A673 (cell line): ENCODE measurements around the gene CNTN1. TPM values are rescaled to one million over a fixed set of nuclear protein-coding genes. Genes with fewer than 3 reads are reported as not detected.

Experiments used
- BruUV-seq: library from RNA; stranded (reverse); fragments of 400-500 nt; replicated peaks from 2 replicates; lab custom pipeline; 2021; lab: Mats Ljungman, UMichigan
- CTCF ChIA-PET: fragments of 300-600 bp; sonication (Branson Sonifier 250); formaldehyde crosslinking; loops from one replicate; lab custom pipeline; 2022; ENCODE audit warnings: antibody characterized with exemption; lab: Charles Lee
- POLR2A ChIA-PET: fragments of 300-600 bp; sonication (Branson Sonifier 250); formaldehyde crosslinking; loops from one replicate; lab custom pipeline; 2022; ENCODE audit warnings: antibody characterized with exemption; ENCODE audit not compliant: low non-redundant PET; lab: Charles Lee
- DNase-seq: peaks from one replicate; pipeline ENCODE4 v3.0.0-alpha.2; 2015; ENCODE audit warnings: low spot score
- H3K27ac ChIP-seq: fragments of 200-600 bp; sonication (generic); 2 replicates; pipeline ENCODE4 v1.5.1; 2016; ENCODE audit warnings: mixed run types, low read depth, mild to moderate bottlenecking, mixed read lengths, antibody characterized with exemption, low read length; ENCODE audit not compliant: poor library complexity, severe bottlenecking
- H3K27me3 ChIP-seq: fragments of 200-600 bp; sonication (generic); replicated peaks from 2 replicates; pipeline ENCODE4 v1.6.1; 2017; ENCODE audit warnings: mixed run types, low read depth, mild to moderate bottlenecking, mixed read lengths, antibody characterized with exemption, low read length; ENCODE audit not compliant: insufficient read depth, poor library complexity
- H3K36me3 ChIP-seq: fragments of 200-600 bp; sonication (generic); 2 replicates; pipeline ENCODE4 v1.6.1; 2016; ENCODE audit warnings: mixed run types, mild to moderate bottlenecking, mixed read lengths, antibody characterized with exemption, low read length; ENCODE audit not compliant: insufficient read depth, poor library complexity, severe bottlenecking
- H3K4me1 ChIP-seq: fragments of 200-600 bp; sonication (generic); 2 replicates; pipeline ENCODE4 v1.6.1; 2017; ENCODE audit warnings: mixed run types, mild to moderate bottlenecking, mixed read lengths, antibody characterized with exemption, low read length; ENCODE audit not compliant: insufficient read depth, poor library complexity, severe bottlenecking
- H3K4me3 ChIP-seq: fragments of 200-600 bp; sonication (generic); 2 replicates; pipeline ENCODE4 v1.5.1; 2016; ENCODE audit warnings: low read depth, mixed run types, mild to moderate bottlenecking, mixed read lengths, low read length; ENCODE audit not compliant: poor library complexity, severe bottlenecking
- H3K9me3 ChIP-seq: fragments of 200-600 bp; sonication (generic); 2 replicates; pipeline ENCODE4 v1.6.1; 2016; ENCODE audit warnings: mixed run types, low read depth, mild to moderate bottlenecking, mixed read lengths, antibody characterized with exemption, low read length; ENCODE audit not compliant: poor library complexity, severe bottlenecking
- CTCF ChIP-seq: fragments of 300-800, 200-600 bp; sonication (generic); conservative IDR thresholded peaks from 2 replicates; pipeline ENCODE4 v1.5.1; 2017; ENCODE audit warnings: low read depth, mild to moderate bottlenecking, antibody characterized with exemption, low read length, moderate library complexity, mixed read lengths
- EZH2 ChIP-seq: fragments of 200-600 bp; sonication (generic); IDR thresholded peaks from 2 replicates; pipeline ENCODE4 v1.6.1; 2017; ENCODE audit warnings: borderline replicate concordance, low read depth, mild to moderate bottlenecking, mixed read lengths, antibody characterized with exemption, low read length; ENCODE audit not compliant: poor library complexity, severe bottlenecking
- intact Hi-C: fragments of 100-400 bp; cut with micrococcal nuclease; formaldehyde crosslinking; loops from one replicate; pipeline ENCODE4 v1.10.0; 2022; ENCODE audit not compliant: unreplicated experiment
- total RNA-seq: library from RNA; stranded (reverse); gene quantifications from 2 replicates; pipeline ENCODE4 v1.2.3, GENCODE V29; 2021

Gene CNTN1
- total RNA-seq, 1 experiment from 2014 or later: 0.90 TPM

- Histone ChIP-seq H3K36me3 (no peaks in the 10 kb centered on the region), H3K27me3 (no peaks in the 10 kb centered on the region), H3K9me3 (no peaks in the 10 kb centered on the region), H3K4me3 (no peak overlapping the region), H3K4me1 (no peaks in the 10 kb centered on the region), H3K27ac (no peak overlapping the region)
- CTCF ChIA-PET: no interaction called here
- TF ChIP-seq EZH2: no peak
- TF ChIP-seq CTCF: no peak
- BruUV-seq: no TSS peak
- POLR2A ChIA-PET: no interaction called here
- no peak for DNase-seq
- intact Hi-C loops: no loop called here
Observed at GRCh38 chr12:40937891-40938290, 245.7 kb downstream of the CNTN1 start.

- H3K9me3 ChIP-seq: no peaks in the 10 kb centered on the region
- intact Hi-C loops: loop anchor here (10.0 kb wide), 1 partner anchor 1082 kb away; no protein-coding TSS in a partner anchor
- ChIA-PET CTCF (no interaction called here), POLR2A (no interaction called here)
- no peak overlapping the region for H3K4me3 ChIP-seq
- no peaks in the 10 kb centered on the region for H3K27me3 ChIP-seq
- no peak for DNase-seq
- TF ChIP-seq EZH2 (no peak), CTCF (no peak)
- H3K4me1 ChIP-seq: no peaks in the 10 kb centered on the region
- no peak overlapping the region for H3K27ac ChIP-seq
- no TSS peak for BruUV-seq
- H3K36me3 ChIP-seq: no peaks in the 10 kb centered on the region
Observed at GRCh38 chr12:40942326-40942725, 250.1 kb downstream of the CNTN1 start.

GRCh38 chr12:40945772-40946171 lies 253.5 kb downstream of the CNTN1 start:
- Histone ChIP-seq H3K36me3 (no peaks in the 10 kb centered on the region), H3K9me3 (no peaks in the 10 kb centered on the region), H3K4me1 (no peaks in the 10 kb centered on the region), H3K27me3 (no peaks in the 10 kb centered on the region), H3K4me3 (no peak overlapping the region), H3K27ac (no peak overlapping the region)
- TF ChIP-seq CTCF: no peak
- no peak for TF ChIP-seq EZH2
- CTCF ChIA-PET: no interaction called here
- intact Hi-C loops: loop anchor here (5.0 to 10.0 kb wide), 4 partner anchors 322 to 1622 kb away; no protein-coding TSS in a partner anchor
- DNase-seq: no peak
- no TSS peak for BruUV-seq
- POLR2A ChIA-PET: no interaction called here
